Peyer's patch (tissue), 4 donors: Measurements from ENCODE around the gene ARHGAP40.

Experiments used
- CTCF ChIP-seq, 6 experiments: fragments of 450-650 bp in 4 of 6; fragments of 200-600 bp in 2 of 6; sonication (generic) in 1 of 6; IDR thresholded peaks; one replicate each; pipeline ENCODE4 v1.5.1; 2017 to 2019; ENCODE audit warnings: antibody characterized with exemption in 6 of 6, mild to moderate bottlenecking in 3 of 6, moderate library complexity in 1 of 6
- POLR2A ChIP-seq, 2 donors: fragments of 450-650 bp; IDR thresholded peaks; one replicate each; pipeline ENCODE4 v1.5.1; 2017; ENCODE audit warnings: antibody characterized with exemption in 2 of 2, mild to moderate bottlenecking in 2 of 2, moderate library complexity in 2 of 2

- TF ChIP-seq CTCF (IDR thresholded peaks at IDR 0.05) (no peak), POLR2A (IDR thresholded peaks at IDR 0.05) (no peak)
These were observed 22.2 kb upstream of the ARHGAP40 start for GRCh38 chr20:38579219-38579910.
